HG02642 (cell line): Measurements from ENCODE around the gene IRF6.
"Not testable (repeated sequence)": the region's sequence is repeated elsewhere in the genome, so short reads cannot be mapped to it uniquely, and the experiment has no call there.

ENCODE experiments used
- ATAC-seq: cut with Tn5 transposase; IDR thresholded peaks from one replicate; pipeline ENCODE4 v1.9.1; 2021; ENCODE audit warnings: mild to moderate bottlenecking; ENCODE audit not compliant: unreplicated experiment, poor library complexity

The IRF6 gene

DNA sequence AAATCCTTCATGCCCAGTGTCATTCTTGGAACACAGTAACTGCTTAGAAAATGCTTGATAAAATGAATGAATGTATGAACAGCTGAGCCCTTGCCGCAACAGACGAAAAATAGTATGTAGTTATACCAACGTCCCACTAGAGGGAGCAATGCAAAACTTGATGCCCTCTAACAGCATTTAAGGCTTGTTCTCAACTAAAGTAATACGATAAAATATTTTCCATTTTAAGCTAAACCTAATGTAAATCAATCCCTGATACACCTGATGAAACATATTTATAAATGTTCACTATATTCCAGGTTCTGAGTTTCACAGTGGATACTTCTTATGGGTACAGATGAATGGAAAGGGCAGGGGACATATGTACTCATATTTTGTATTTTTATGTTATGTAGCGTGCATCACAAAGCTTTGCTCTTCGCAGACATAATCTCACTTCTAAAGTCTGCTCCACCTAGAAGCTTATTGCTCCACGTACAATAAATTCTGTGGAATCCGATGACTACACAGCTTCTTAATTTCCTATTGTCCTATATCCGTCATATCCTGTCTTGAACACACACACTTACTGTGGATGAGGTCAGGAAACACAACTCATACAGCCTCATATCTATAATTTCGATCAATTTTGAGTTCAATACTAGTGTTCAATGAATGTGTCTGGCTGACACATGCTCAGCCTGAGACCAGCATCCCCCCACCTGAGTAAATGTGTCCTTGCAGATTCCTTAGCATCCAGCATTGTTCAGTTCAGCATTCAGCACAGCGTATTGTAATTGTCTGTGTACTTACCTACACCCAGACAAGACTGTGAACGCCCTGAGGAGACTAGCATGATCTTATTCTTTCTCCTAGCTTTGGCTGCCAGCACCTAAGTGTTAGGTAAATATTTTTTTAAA lies 17.4 kb upstream of the IRF6 start:
- ATAC-seq = no peak

DNA sequence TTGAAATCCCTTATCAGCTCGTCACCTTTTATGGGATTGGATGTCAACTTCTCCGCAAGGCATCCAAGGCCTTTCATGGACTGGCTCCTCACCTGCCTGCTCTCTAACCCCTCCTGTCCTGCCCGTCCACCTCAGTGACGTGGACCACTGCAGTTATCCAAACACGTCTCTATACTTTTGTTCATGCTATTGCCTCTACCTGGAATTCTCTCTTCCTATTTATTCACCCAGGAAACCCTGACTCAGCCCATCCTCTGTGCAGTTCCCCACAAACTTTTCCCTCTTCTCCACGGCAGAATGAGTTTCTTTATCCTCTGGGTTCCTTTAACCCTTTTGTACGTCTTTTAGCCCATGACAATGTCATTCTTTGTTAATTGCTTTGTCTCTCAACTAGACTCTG lies 16.8 kb upstream of the IRF6 start:
- ATAC-seq = no peak

DNA sequence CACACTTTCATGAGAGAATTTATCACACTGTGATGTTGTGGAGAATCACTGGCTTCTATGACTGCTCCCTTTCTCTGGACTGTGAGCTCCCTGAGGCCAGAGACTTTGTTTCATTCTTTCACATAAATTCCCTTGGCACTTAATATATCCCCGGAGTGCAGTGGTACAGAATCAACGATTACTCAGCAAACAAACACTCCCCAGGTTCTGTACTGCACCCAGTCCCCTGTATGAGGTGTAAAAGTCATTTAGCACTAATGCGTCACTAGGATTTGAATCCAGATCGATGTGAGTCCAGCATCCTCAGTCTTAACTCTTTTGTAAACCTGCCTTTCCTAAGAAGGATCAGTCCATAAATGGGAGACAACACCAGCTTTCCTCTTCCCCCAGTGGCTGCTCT lies 15.0 kb upstream of the IRF6 start:
- ATAC-seq = no peak

DNA sequence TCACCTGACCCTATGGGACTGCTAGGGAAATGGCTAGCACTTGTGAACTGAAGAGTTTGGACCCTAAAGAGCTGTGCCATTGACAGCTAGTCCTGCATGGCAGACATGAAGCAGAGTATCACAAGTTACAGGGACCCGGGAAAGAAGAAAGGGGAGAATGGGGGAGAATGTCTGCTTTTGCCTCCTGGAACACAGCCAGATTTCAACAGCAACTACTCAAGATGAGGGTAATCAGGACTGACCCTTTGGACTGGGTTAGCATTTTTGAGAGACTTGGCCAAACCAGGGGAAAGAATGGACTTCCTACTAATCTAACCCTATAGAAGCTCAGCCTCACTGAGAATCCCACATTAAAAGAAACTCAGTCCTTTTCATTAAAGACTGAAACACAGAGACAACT lies 13.1 kb upstream of the IRF6 start:
- ATAC-seq = no peak

DNA sequence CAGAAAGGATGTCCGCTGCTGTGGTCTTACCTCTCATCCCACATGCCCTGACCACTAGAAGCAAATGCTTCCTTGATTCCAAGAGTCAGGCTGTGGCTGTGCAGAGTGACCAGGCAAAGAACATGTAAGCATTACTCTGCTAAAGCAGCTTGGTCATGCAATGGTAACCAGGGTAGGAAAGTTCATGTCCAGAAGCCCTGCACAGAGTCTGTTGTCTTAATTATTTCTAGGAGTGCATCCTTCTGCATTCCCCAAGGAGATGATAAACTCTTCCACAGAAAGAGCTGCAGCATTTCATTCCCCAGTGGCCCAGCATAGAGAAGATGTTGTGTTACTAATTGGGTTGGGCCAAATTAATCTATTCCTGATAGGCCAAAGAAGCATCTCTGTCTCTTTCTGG lies 11.7 kb upstream of the IRF6 start:
- no peak for ATAC-seq

DNA sequence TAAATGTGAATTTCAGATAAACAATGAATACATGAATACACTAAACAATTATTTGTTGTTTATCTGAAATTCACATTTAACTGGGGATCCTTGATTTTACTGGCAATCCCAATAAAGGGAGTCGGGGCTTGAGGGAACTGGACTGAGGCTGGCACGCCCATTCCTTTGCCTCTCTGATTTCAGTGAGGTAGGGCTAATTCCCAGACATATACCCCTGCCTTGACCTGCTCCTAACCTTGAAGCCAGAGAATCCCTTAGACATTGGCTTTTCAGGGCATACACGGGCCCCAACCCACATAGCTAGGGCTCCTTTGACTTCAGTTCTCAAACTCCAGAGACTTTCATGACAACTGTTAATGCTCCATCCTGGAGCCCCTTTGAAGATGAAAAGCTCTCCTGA lies 11.0 kb upstream of the IRF6 start:
- no peak for ATAC-seq

DNA sequence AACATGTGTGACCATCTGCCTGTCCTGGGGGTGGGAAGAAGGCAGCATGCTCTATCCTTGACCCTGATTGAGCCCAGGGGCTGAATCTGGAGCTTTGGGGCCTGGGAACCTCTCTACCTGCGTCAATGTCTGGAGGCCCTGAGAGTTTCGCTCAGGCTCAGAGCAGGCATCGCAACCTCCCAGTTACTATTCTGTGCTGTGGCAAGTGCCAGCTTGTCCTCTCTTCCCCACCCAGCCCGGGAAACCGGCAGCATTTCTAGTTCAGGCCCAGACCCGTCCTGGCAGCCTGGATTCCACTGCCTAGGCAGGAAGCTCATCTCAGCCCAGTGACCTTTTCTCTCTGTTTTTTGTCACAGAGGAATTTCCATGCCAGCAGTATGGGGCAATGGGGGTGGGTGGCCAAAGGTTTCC lies 10.0 kb upstream of the IRF6 start:
- ATAC-seq = no peak

DNA sequence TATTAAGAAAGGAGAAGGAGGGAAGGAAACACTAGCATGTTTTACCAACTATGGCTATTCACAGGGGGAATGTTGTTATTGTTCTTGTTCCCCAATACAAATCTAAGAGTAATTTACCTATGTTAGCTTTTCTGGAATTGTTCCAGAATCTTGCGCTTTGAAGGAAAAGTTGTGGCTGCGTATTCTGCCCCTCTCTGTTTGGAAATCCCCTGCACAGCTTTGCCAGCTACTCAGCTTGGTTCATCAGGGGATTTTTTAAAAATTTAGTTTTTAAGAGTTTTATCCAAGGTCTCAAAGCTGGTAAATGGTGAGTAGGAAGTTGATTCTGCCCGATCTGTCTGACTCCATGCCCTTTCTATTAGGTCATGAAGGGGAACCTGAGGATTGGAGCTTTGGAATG lies 9.5 kb upstream of the IRF6 start:
- no peak for ATAC-seq

DNA sequence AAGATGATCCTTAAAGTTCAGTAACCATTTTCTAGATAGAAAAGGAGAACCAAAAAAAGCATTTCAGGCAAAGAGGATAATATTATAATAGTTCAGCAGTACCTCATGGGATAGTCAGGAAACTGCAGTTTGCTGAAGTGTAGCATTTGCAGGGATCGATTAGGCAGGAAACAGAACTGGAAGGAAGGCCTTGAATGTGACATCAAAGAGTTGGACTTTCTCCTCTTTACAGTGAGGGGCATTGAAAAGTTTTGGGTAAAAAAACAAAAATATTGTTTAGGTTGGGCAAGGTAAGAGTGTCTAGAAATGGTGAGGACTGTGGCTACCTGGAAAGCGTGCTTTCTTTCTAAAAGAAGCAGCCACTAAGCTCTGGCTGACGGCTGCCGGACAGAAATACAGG lies 8.0 kb upstream of the IRF6 start:
- no peak for ATAC-seq

DNA sequence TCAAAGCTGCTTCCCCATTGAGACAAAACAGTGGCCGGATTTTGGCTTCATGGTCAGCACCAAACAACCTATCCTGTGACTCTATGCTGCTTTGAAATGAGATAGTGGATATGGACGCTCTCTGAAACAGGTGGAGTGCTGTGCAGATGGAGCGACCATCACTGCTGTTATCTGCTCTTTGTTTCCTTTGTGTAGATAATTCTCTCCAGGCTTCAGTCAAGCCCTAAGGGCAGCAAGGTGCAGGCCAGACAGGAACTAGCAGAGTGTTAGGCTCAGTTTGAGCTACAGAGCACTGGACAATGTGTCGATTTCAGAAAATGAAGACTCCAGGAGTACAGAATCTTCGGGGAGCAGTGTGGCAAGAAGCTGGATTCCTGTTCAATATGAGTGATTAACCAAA lies 4.8 kb upstream of the IRF6 start:
- ATAC-seq = no peak

DNA sequence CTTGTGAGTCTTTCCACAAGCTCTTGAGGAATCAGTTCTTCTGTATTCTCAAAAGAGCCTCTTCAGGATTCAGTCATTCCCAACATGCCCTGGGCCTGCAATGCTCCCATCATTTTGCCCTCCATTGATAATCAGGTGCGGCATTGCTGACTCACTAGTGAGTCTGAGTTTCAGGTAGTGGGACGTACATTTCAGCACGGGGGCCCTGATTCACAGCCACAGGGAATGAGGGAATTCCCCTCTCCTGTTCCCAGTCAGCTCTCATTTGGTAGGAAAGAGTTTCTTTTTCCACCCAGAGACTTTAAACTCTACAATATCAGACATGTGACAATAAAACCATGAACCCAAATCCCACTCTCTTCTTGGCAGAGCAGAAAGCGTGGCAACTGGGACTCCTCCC lies 3.7 kb upstream of the IRF6 start:
- no peak for ATAC-seq

DNA sequence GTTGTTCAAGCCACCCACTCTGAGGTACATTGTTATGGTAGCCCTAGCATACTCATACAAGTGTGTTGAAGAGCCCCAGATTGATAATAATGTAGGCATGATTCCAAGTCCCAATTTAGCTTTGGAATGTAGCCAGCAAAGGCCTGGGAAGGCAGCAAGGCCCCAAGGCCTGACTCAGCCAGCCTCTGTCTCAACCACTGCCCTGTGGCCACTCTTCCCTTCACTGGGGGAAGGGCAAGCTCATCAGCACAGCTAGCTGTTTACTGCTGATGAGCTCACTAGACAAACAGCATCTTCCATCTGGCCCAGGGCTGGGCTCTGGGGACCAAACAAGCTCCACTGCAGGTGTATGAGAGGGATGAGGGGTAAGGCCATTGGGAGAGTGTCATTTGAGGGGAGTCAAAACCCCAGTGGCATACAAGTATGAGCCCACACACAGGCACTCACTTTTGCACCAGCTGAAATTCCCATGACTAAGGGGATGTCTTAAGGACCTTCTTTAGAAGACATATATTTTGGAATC lies 2.2 kb upstream of the IRF6 start:
- ATAC-seq = no peak

DNA sequence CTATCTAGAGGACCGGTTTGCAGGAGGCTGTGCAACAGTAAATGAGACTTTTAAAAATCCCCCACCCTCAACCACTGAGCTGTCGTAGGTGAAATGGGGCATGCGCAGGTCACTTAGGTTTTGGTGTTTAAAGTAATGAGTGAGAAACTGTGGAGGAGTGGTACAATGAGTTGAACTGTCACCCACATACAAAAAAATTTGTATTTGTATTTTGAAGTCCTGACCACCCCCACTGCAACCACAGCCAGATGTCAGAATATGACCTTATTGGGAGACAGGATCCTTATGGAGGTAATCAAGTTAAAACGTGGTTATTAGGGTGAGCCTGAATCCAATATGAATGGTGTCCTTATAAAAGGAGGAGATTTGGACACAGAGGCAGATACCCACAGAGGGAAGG lies 1.6 kb upstream of the IRF6 start:
- no peak for ATAC-seq

DNA sequence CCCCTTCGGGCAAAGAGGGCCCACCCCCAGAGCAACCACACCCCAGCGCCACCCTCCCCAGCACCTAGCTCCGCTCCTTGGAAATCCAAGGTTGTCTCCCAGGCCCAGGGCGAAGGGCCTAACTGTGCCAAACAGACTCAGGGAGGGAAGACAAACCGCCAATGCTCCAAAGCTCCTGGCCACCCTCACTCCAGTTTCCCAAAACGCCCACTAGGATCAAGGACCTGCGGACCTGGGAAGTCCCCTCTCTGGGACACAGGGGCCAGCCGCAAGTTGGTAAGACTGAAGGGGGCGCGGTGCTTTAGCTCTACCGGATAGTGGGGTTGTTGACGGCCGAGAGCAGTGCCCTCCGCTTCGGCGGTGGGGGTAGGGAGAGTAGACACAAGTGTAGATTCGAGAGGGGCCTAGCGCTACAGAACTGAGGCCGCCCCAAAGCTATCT lies 581 bp downstream of the IRF6 start:
- ATAC-seq = no peak

DNA sequence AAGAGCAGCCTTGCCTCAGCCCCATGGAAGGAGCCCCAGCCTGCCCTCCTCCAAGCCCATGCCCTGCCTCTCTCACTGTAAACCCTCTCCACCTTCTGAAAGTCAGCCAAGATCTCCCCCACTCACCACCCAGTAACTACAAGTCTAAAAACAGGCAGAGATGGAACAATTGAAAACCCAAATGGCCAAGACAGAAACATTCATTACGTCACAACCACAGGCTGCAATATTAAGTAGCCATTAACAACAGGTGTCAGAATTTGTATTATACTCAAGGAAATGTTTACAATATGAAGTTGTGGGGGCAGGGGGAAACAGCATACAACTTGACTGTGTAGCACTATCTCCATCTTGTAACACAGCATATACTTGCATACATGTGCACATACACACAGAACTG lies 2.4 kb downstream of the IRF6 start:
- ATAC-seq = no peak

DNA sequence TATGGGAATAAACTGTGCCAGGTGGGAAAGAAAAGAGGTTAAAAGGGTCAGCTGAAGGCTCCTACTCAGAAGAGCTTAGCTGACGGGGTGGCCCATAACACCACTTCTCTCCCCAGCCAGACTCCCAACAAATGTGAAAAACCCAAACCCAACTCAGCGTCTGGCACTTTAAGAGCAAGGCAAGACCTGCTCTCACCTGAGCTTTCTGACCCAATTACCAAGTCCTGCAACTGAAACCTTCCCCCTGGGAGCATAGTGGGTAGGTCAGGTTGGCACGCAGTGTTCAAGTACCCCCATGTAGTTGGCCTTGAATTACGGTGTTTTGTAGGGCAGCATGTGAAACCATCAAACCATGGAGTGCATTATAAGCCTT lies 3.2 kb downstream of the IRF6 start:
- no peak for ATAC-seq

DNA sequence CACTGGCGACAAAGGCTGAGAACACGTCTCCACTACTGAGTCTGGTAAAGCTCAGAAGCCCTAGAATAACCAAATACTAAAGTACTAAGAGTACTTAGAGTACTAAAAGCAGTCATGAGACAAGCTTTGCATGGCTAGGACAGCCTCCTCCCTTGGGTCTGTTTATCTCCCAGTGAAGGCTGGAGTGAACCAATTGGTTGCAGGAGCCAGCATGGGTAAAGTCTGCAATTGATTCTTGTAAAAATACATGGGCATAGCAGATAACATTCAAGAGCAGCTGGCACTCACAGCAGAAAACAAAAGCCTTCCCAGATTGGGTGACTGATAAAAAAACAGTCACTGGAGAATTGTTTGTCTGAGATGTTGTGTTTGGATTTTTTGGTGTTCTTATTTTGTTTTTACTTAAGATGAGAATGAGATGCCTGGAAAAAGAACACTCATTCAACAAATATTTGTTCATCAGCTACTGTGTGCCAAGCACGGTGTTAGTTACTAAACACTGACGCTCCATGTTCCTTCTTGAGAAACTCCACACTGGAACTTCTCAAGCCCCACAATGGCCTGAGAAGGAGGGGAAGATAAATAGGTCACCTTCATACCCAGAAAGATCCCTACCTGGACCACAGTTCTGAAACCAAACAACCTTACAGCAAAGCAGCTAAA lies 3.7 kb downstream of the IRF6 start:
- no peak for ATAC-seq

DNA sequence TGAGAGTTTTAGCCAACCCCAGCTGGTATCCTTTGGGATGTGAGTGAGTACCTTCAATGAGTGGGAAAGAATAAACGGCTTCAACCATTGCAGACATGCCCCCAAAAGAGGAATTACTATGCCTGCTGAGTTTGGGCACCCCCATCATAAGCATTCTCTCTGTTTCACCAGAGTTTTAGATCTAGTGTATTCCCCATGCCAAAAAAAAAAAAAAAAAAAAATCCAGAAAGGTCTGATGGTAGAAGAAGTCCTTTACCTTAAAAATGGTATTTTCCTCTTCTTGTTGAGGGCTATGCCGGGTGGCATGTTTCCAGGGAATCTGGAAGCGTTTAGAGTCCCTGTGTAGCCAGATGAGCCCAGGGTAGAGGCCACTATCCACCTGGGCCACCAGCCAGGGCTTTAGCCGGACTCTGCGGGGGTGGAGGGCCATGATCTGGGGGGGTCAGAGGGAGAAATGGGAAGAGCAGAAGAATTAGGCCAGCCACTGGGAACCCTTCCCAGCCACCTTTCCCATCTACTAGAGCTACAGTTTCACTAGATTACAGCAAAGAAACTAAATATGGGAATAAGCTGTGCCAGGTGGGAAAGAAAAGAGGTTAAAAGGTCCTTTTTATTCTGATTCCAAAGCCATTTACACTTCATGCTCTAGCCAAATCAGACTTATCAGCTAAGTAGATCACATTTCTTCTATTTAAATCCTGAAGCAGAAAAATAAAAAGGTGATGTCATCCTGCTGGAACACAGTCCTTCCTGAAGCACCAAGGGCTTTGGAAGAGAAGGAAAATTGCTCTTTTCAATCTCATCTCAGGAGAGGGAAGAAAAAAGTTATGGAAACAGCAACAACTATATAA lies 4.7 kb downstream of the IRF6 start:
- ATAC-seq = no peak

DNA sequence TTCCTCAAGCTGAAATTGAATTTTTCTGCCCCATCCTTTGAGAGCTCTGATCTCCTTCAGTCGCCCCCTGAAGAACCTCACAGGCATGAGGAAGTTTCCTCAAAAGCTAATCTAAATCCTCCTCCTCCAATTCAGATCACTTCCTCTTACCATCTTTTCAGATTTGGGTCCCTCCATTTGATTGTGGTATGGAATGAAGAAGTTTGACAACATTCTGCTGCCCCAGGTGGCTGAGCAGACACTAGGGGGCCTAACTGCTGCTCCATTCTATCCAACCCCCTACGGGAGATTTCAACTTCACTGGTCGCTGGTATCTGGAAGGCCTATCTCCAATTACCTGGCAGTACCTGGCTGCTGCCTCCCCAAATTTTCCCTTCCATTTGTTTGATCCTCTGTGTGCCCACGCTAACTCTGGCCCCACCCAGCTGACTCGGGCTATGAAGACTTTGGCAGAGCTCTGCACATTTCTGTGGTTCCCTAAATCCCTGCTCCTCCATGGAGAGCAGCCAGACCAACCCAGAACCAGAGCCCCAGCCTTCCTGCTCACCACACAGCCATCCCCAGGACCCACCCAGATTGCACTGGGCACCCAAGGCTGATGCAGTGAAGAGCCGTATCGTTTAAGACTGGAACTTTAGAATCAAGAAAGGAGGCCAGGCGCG lies 7.8 kb downstream of the IRF6 start:
- ATAC-seq = no peak

DNA sequence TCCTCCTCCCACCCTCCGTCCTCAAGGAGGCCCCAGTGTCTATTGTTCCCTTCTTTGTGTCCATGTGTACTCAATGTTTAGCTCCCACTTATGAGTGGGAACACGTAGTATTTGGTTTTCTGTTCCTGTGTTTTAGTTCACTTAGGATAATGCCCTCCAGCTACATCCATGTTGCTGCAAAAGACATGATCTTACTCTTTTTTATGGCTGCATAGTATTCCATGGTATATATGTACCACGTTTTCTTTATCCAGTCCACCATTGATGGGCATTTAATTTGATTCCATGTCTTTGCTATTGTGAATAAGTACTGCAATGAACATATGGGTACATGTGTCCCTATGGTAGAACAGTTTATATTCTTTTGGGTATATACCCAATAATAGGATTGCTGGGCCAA lies 12.2 kb downstream of the IRF6 start:
- ATAC-seq = not testable (repeated sequence)
